Activated CD8-positive, alpha-beta T cell treated with anti-CD3 and anti-CD28 coated beads for 36 hours (primary cell): Measurements from ENCODE around the gene HECA. TPM values are rescaled to one million over a fixed set of nuclear protein-coding genes. Genes with fewer than 3 reads are reported as not detected.

ENCODE experiments used
- ATAC-seq: fragments of 200-7000 bp; cut with Tn5 transposase; one replicate; pipeline ENCODE4 v1.10.0; 2021; ENCODE audit warnings: mild to moderate bottlenecking, moderate library complexity
- CTCF ChIA-PET: fragments of 350-600 bp; sonication (Branson Sonifier 250); formaldehyde crosslinking; loops from one replicate; lab custom pipeline; 2021; ENCODE audit warnings: antibody characterized with exemption; lab: Charles Lee
- POLR2A ChIA-PET: fragments of 350-600 bp; sonication (Branson Sonifier 250); formaldehyde crosslinking; loops from one replicate; lab custom pipeline; 2021; ENCODE audit warnings: antibody characterized with exemption; lab: Charles Lee
- DNase-seq: peaks from one replicate; pipeline ENCODE4 v3.0.0-alpha.2; 2020
- H3K27ac Mint-ChIP-seq: one replicate; pipeline ENCODE4 v1.8.0; 2021; ENCODE audit warnings: mild to moderate bottlenecking, mixed read lengths
- H3K27me3 Mint-ChIP-seq: one replicate; pipeline ENCODE4 v1.8.0; 2021; ENCODE audit warnings: mixed read lengths
- H3K36me3 Mint-ChIP-seq: one replicate; pipeline ENCODE4 v1.8.0; 2021; ENCODE audit warnings: low read depth, mixed read lengths
- H3K4me1 Mint-ChIP-seq: one replicate; pipeline ENCODE4 v1.8.0; 2021; ENCODE audit warnings: low read depth, mixed read lengths
- H3K4me3 Mint-ChIP-seq: one replicate; pipeline ENCODE4 v1.8.0; 2021; ENCODE audit warnings: mild to moderate bottlenecking, moderate library complexity, mixed read lengths
- H3K9me3 Mint-ChIP-seq: one replicate; pipeline ENCODE4 v1.8.0; 2021; ENCODE audit warnings: mixed read lengths
- CTCF ChIP-seq: fragments of 200-600 bp; IDR thresholded peaks from one replicate; pipeline ENCODE4 v1.8.0; 2022; ENCODE audit warnings: antibody characterized with exemption, mild to moderate bottlenecking
- intact Hi-C: fragments of 100-400 bp; cut with micrococcal nuclease; formaldehyde crosslinking; loops from one replicate; pipeline ENCODE4 v1.10.0; 2022
- total RNA-seq, 2 experiments: library from RNA; stranded (reverse); gene quantifications; one replicate each; pipeline ENCODE4 v1.2.3, GENCODE V29; 2021

The HECA gene
- total RNA-seq, 2 experiments from 2014 or later, result 45.4 to 47.1 TPM

- no peak for ATAC-seq
- Mint-ChIP-seq H3K27ac (peak overlapping the region; percentile 39), H3K9me3 (no peaks in the 10 kb centered on the region), H3K4me3 (no peak overlapping the region), H3K4me1 (peaks cover 92% of the 10 kb centered on the region), H3K27me3 (no peaks in the 10 kb centered on the region), H3K36me3 (peaks cover 71% of the 10 kb centered on the region)
- ChIA-PET CTCF (interaction anchor here (3.0 kb wide), 1 partner anchor 42 kb away, joined by 12 read pairs; no protein-coding TSS in a partner anchor), POLR2A (interaction anchor here (0.8 to 7.3 kb wide), 3 partner anchors 14 to 179 kb away, joined by 3 to 44 read pairs (median 9); no protein-coding TSS in a partner anchor)
- DNase-seq, result no peak
- TF ChIP-seq CTCF, result no peak
- intact Hi-C loops, result no loop called here
Measured at GRCh38 chr6:139166238-139166955, 31.5 kb downstream of the HECA start.

GRCh38 chr6:139166956-139167313 lies 32.1 kb downstream of the HECA start:
- TF ChIP-seq CTCF, result no peak
- Mint-ChIP-seq H3K4me1 (peaks cover 89% of the 10 kb centered on the region), H3K4me3 (no peak overlapping the region), H3K27ac (peak overlapping the region; percentile 39), H3K27me3 (no peaks in the 10 kb centered on the region), H3K9me3 (no peaks in the 10 kb centered on the region), H3K36me3 (peaks cover 72% of the 10 kb centered on the region)
- POLR2A ChIA-PET, result interaction anchor here (0.7 to 2.2 kb wide), 3 partner anchors 14 to 42 kb away, joined by 3 to 9 read pairs (median 3); no protein-coding TSS in a partner anchor
- CTCF ChIA-PET, result interaction anchor here (1.6 kb wide), 1 partner anchor 21 kb away, joined by 4 read pairs; no protein-coding TSS in a partner anchor
- no peak for DNase-seq
- ATAC-seq, result no peak
- intact Hi-C loops, result no loop called here

- intact Hi-C loops, result no loop called here
- Mint-ChIP-seq H3K27ac (peak overlapping the region; percentile 89), H3K4me3 (no peak overlapping the region), H3K27me3 (no peaks in the 10 kb centered on the region), H3K36me3 (peaks cover 79% of the 10 kb centered on the region), H3K4me1 (peaks cover 89% of the 10 kb centered on the region), H3K9me3 (no peaks in the 10 kb centered on the region)
- ChIA-PET CTCF (interaction anchor here (0.8 to 2.4 kb wide), 3 partner anchors 8 to 47 kb away, joined by 3 to 15 read pairs (median 3); no protein-coding TSS in a partner anchor), POLR2A (interaction anchor here (0.7 to 1.3 kb wide), 2 partner anchors 18 to 35 kb away, joined by 3 read pairs; no protein-coding TSS in a partner anchor)
- DNase-seq (no peak), ATAC-seq (no peak)
- no peak for TF ChIP-seq CTCF
Measured at GRCh38 chr6:139172151-139172550, 37.3 kb downstream of the HECA start.

- H3K4me3 Mint-ChIP-seq, result peak overlapping the region; percentile 30
- peak; percentile 41 for DNase-seq
- POLR2A ChIA-PET, result interaction anchor here (0.7 to 1.3 kb wide), 4 partner anchors 9 to 36 kb away, joined by 3 read pairs; no protein-coding TSS in a partner anchor
Measured at GRCh38 chr6:139172567-139172966, 37.7 kb downstream of the HECA start.

More at GRCh38 chr6:139172567-139172966, 37.7 kb downstream of the HECA start:
- Mint-ChIP-seq H3K4me1 (peaks cover 89% of the 10 kb centered on the region), H3K27me3 (no peaks in the 10 kb centered on the region), H3K9me3 (no peaks in the 10 kb centered on the region), H3K36me3 (peaks cover 79% of the 10 kb centered on the region), H3K27ac (peak overlapping the region; percentile 89)
- intact Hi-C loops, result no loop called here
- peak; percentile 64 for ATAC-seq
- CTCF ChIA-PET, result interaction anchor here (0.8 to 2.4 kb wide), 3 partner anchors 9 to 47 kb away, joined by 3 to 15 read pairs (median 3); no protein-coding TSS in a partner anchor
- no peak for TF ChIP-seq CTCF
